SK-N-SH (cell line): ENCODE measurements around the gene ARIH2. TPM values are rescaled to one million over a fixed set of nuclear protein-coding genes. Genes with fewer than 3 reads are reported as not detected.

ENCODE experiments used
- CTCF ChIA-PET: fragments of 300-600, 350-600 bp; formaldehyde crosslinking; extraction: SDS; loops from one replicate; lab custom pipeline; 2021; lab: Yijun Ruan, JAX
- POLR2A ChIA-PET: fragments of 350-600 bp; sonication (Branson Sonifier 250); formaldehyde crosslinking; extraction: SDS; loops from one replicate; lab custom pipeline; 2020; ENCODE audit warnings: antibody characterized with exemption, inconsistent platforms; lab: Yijun Ruan, JAX
- DNase-seq: peaks from one replicate; pipeline ENCODE4 v3.0.0; 2012
- H2AFZ ChIP-seq: fragments of 200-600 bp; sonication (generic); 2 replicates; pipeline ENCODE4 v1.8.1; 2016; ENCODE audit warnings: antibody characterized with exemption, mild to moderate bottlenecking, low read depth
- H3F3A ChIP-seq: fragments of 200-600 bp; sonication (generic); replicated peaks from 2 replicates; pipeline ENCODE3; 2016; ENCODE audit warnings: antibody characterized with exemption, mild to moderate bottlenecking; ENCODE audit not compliant: insufficient read depth
- H3K27ac ChIP-seq, 2 experiments: fragments of 200-500 bp in 1 of 2; fragments of 200-600 bp in 1 of 2; sonication (Bioruptor generic) in 1 of 2; sonication (generic), shearing (Covaris generic) in 1 of 2; 2 replicates each; pipeline versions ENCODE4 v1.5.1 to v1.6.1; 2014 to 2016; ENCODE audit warnings: low read depth in 2 of 2, inconsistent platforms in 1 of 2, low read length in 1 of 2, mild to moderate bottlenecking in 1 of 2, mixed read lengths in 1 of 2
- H3K27me3 ChIP-seq: fragments of 200-600 bp; sonication (generic), shearing (Covaris generic); 2 replicates; pipeline ENCODE4 v1.6.1; 2016; ENCODE audit warnings: mixed run types; ENCODE audit not compliant: insufficient read depth
- H3K36me3 ChIP-seq, 2 experiments: fragments of 200-500 bp in 1 of 2; fragments of 200-600 bp in 1 of 2; sonication (Bioruptor generic) in 1 of 2; sonication (generic) in 1 of 2; replicated peaks in 1 of 2; 2 replicates each; pipeline versions ENCODE3 to v1.5.1; 2014 to 2016; ENCODE audit warnings: low read length in 1 of 2, mild to moderate bottlenecking in 1 of 2; ENCODE audit not compliant: insufficient read depth in 2 of 2, control insufficient read depth in 1 of 2
- H3K4me1 ChIP-seq, 2 experiments: fragments of 200-500 bp in 1 of 2; fragments of 200-600 bp in 1 of 2; sonication (Bioruptor generic) in 1 of 2; sonication (generic), shearing (Covaris generic) in 1 of 2; 2 replicates each; pipeline versions ENCODE4 v1.5.1 to v1.6.1; 2014 to 2016; ENCODE audit warnings: low read depth in 1 of 2, low read length in 1 of 2, mixed run types in 1 of 2; ENCODE audit not compliant: insufficient read depth in 2 of 2, control insufficient read depth in 1 of 2
- H3K4me2 ChIP-seq: fragments of 200-600 bp; sonication (generic), shearing (Covaris generic); 2 replicates; pipeline ENCODE4 v1.6.1; 2017; ENCODE audit warnings: mixed run types
- H3K4me3 ChIP-seq, 2 experiments: fragments of 200-500 bp in 1 of 2; fragments of 200-600 bp in 1 of 2; sonication (Bioruptor generic) in 1 of 2; sonication (generic), shearing (Covaris generic) in 1 of 2; 2 replicates each; pipeline versions ENCODE4 v1.5.1 to v1.8.1; 2014 to 2016; ENCODE audit warnings: low read depth in 2 of 2, inconsistent platforms in 1 of 2, low read length in 1 of 2, mild to moderate bottlenecking in 1 of 2, mixed read lengths in 1 of 2, moderate library complexity in 1 of 2
- H3K79me2 ChIP-seq: fragments of 200-600 bp; sonication (generic); 2 replicates; pipeline ENCODE4 v1.8.1; 2017; ENCODE audit warnings: mild to moderate bottlenecking; ENCODE audit not compliant: insufficient read depth
- H3K9ac ChIP-seq: fragments of 200-600 bp; sonication (generic); 2 replicates; pipeline ENCODE4 v1.6.1; 2017; ENCODE audit warnings: mixed run types
- H3K9me2 ChIP-seq: fragments of 200-600 bp; sonication (generic); 2 replicates; pipeline ENCODE4 v1.6.1; 2017; ENCODE audit warnings: mixed run types
- H3K9me3 ChIP-seq: fragments of 200-600 bp; sonication (generic); 2 replicates; pipeline ENCODE4 v1.6.1; 2017; ENCODE audit warnings: mixed run types, mild to moderate bottlenecking, moderate library complexity
- H4K20me1 ChIP-seq: fragments of 200-600 bp; sonication (generic); 2 replicates; pipeline ENCODE4 v1.6.1; 2017; ENCODE audit warnings: mild to moderate bottlenecking, mixed run types; ENCODE audit not compliant: insufficient read depth
- ELF1 ChIP-seq: IDR thresholded peaks from 2 replicates; pipeline ENCODE4 v1.4.0; 2012
- EP300 ChIP-seq, 2 experiments: IDR thresholded peaks; 2 replicates each; pipeline versions ENCODE4 v1.4.0 to v1.6.1; 2012; ENCODE audit warnings: borderline replicate concordance in 1 of 2, low read depth in 1 of 2, low read length in 1 of 2
- EZH2phosphoT487 ChIP-seq: fragments of 200-600 bp; sonication (generic); IDR thresholded peaks from 2 replicates; pipeline ENCODE4 v1.6.1; 2017; ENCODE audit warnings: low read depth, mixed run types, mild to moderate bottlenecking, antibody characterized with exemption, moderate library complexity, borderline replicate concordance
- FOSL2 ChIP-seq: IDR thresholded peaks from 2 replicates; pipeline ENCODE4 v1.4.0; 2012; ENCODE audit warnings: low read depth, mild to moderate bottlenecking, moderate library complexity, borderline replicate concordance
- FOXJ3 ChIP-seq: sonication (generic); formaldehyde crosslinking; IDR thresholded peaks from 2 replicates; pipeline ENCODE4 v1.5.1; 2020; ENCODE audit warnings: mild to moderate bottlenecking, missing genetic modification reagents
- FOXM1 ChIP-seq: IDR thresholded peaks from 2 replicates; pipeline ENCODE4 v1.4.0; 2012; ENCODE audit warnings: low read depth, mild to moderate bottlenecking
- GABPA ChIP-seq: IDR thresholded peaks from 2 replicates; pipeline ENCODE4 v1.4.0; 2012; ENCODE audit warnings: low read depth, mild to moderate bottlenecking
- GATA2 ChIP-seq: sonication (generic); formaldehyde crosslinking; IDR thresholded peaks from 2 replicates; pipeline ENCODE4 v1.5.0; 2020; ENCODE audit warnings: mild to moderate bottlenecking, missing genetic modification reagents
- JUND ChIP-seq: IDR thresholded peaks from 2 replicates; pipeline ENCODE4 v1.4.0; 2012
- MEF2A ChIP-seq: IDR thresholded peaks from 2 replicates; pipeline ENCODE4 v1.4.0; 2012; ENCODE audit warnings: low read depth, borderline replicate concordance
- MXI1 ChIP-seq: IDR thresholded peaks from 2 replicates; pipeline ENCODE4 v1.6.1; 2012; ENCODE audit warnings: mild to moderate bottlenecking, low read depth, low read length, improper control_type of control experiment
- NFIC ChIP-seq: IDR thresholded peaks from 2 replicates; pipeline ENCODE4 v1.4.0; 2012; ENCODE audit warnings: borderline replicate concordance
- NRF1 ChIP-seq: IDR thresholded peaks from 2 replicates; pipeline ENCODE4 v1.6.1; 2012; ENCODE audit warnings: low read depth, mild to moderate bottlenecking, low read length
- RAD21 ChIP-seq: IDR thresholded peaks from 2 replicates; pipeline ENCODE4 v1.6.1; 2012; ENCODE audit warnings: mild to moderate bottlenecking, low read length
- RCOR1 ChIP-seq: fragments of 150-350 bp; IDR thresholded peaks from 2 replicates; pipeline ENCODE4 v1.6.1; 2017; ENCODE audit warnings: antibody characterized with exemption, low read length
- RFX5 ChIP-seq: IDR thresholded peaks from 2 replicates; pipeline ENCODE4 v1.6.1; 2012; ENCODE audit warnings: mild to moderate bottlenecking, improper control_type of control experiment, low read length
- RXRA ChIP-seq: IDR thresholded peaks from 2 replicates; pipeline ENCODE4 v1.4.0; 2012; ENCODE audit warnings: low read depth, mild to moderate bottlenecking, borderline replicate concordance
- SIN3A ChIP-seq: IDR thresholded peaks from 2 replicates; pipeline ENCODE4 v1.6.1; 2012; ENCODE audit warnings: low read depth, mild to moderate bottlenecking, low read length, moderate library complexity, borderline replicate concordance
- SMC3 ChIP-seq: IDR thresholded peaks from 2 replicates; pipeline ENCODE4 v1.6.1; 2012; ENCODE audit warnings: low read depth, low read length, improper control_type of control experiment
- TEAD4 ChIP-seq: IDR thresholded peaks from 2 replicates; pipeline ENCODE4 v1.4.0; 2012; ENCODE audit warnings: mild to moderate bottlenecking, borderline replicate concordance; ENCODE audit not compliant: insufficient read depth
- WGBS: methylation state at CpG from one replicate; pipeline ENCODE4 v1.1.6; 2017; ENCODE audit warnings: low lambda C conversion rate; 5-methylcytosine and 5-hydroxymethylcytosine counted together
- polyA plus RNA-seq, 3 experiments: library from polyadenylated mRNA; depleted of rRNA; stranded (reverse); fragments of >200 nt; gene quantifications; 2 replicates each; pipeline ENCODE4 v1.2.3, GENCODE V29; 2012
- TF ChIP-seq, protein P1 (sequence below): IDR thresholded peaks from 2 replicates; pipeline ENCODE4 v1.4.0; 2012; ENCODE audit warnings: low read depth, borderline replicate concordance
- TF ChIP-seq, protein P2 (sequence below): IDR thresholded peaks from 2 replicates; pipeline ENCODE4 v1.4.0; 2012; ENCODE audit warnings: low read depth
- TF ChIP-seq, protein P3 (sequence below): fragments of 150-350 bp; IDR thresholded peaks from 2 replicates; pipeline ENCODE4 v1.6.1; 2017; ENCODE audit warnings: antibody characterized with exemption, low read length, low read depth, borderline replicate concordance

Gene ARIH2
- polyA plus RNA-seq, 1 of the 3 experiments (the other 2 are of a cell fraction): 69.7 TPM

DNA sequence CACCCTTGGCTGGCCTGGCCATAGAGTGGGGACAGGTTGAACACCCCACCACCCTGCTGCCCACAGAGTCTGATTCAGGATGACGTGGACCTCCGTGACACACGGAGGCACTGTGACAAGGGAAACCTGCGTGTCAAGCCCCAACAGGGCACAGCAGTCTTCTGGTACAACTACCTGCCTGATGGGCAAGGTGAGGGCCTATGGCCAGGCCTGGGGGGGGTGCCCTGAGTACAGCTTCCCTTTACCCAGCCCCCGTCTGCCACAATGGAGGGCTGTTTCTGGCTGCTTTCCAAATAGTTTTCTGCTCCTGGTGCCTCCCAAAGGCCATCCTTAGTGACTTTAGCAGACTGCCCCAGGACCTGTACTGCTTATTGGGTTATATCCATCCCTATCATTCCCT lies 87.4 kb downstream of the ARIH2 start (continued):
- TF ChIP-seq TEAD4 (no peak), RXRA (no peak), NFIC (no peak)

DNA sequence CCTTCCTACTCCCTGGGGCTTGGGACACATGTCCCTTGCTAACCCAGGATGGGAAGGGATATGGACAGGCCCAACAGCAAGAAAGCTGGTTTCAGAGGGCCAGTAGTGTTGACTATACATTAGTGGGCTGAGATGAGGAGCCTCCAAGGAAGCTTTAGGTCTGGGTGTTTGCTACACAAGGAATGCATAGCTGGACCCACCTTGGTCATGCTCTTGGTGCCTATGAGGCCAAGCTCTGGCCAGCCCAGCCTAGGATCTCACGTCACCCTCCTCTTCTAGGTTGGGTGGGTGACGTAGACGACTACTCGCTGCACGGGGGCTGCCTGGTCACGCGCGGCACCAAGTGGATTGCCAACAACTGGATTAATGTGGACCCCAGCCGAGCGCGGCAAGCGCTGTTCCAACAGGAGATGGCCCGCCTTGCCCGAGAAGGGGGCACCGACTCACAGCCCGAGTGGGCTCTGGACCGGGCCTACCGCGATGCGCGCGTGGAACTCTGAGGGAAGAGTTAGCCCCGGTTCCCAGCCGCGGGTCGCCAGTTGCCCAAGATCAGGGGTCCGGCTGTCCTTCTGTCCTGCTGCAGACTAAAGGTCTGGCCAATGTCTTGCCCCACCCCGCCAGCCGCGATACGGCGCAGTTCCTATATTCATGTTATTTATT lies 87.9 kb downstream of the ARIH2 start:
- H3K79me2 ChIP-seq: peaks cover 52% of the 10 kb centered on the region
- TF ChIP-seq EZH2phosphoT487 (no peak), GABPA (no peak), FOXJ3 (CRISPR knock-in tag) (no peak), MEF2A (no peak), GATA2 (CRISPR knock-in tag) (no peak), RAD21 (no peak), ELF1 (no peak), FOXM1 (no peak), JUND (no peak)
- TF ChIP-seq, protein P1, sequence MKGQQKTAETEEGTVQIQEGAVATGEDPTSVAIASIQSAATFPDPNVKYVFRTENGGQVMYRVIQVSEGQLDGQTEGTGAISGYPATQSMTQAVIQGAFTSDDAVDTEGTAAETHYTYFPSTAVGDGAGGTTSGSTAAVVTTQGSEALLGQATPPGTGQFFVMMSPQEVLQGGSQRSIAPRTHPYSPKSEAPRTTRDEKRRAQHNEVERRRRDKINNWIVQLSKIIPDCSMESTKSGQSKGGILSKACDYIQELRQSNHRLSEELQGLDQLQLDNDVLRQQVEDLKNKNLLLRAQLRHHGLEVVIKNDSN: no peak
- POLR2A ChIA-PET: interaction anchor here (0.5 to 4.4 kb wide), 14 partner anchors 9 to 343 kb away, joined by 3 to 80 read pairs (median 7); partner anchors contain the start of genes DALRD3, IMPDH2, NDUFAF3 and QRICH1

DNA sequence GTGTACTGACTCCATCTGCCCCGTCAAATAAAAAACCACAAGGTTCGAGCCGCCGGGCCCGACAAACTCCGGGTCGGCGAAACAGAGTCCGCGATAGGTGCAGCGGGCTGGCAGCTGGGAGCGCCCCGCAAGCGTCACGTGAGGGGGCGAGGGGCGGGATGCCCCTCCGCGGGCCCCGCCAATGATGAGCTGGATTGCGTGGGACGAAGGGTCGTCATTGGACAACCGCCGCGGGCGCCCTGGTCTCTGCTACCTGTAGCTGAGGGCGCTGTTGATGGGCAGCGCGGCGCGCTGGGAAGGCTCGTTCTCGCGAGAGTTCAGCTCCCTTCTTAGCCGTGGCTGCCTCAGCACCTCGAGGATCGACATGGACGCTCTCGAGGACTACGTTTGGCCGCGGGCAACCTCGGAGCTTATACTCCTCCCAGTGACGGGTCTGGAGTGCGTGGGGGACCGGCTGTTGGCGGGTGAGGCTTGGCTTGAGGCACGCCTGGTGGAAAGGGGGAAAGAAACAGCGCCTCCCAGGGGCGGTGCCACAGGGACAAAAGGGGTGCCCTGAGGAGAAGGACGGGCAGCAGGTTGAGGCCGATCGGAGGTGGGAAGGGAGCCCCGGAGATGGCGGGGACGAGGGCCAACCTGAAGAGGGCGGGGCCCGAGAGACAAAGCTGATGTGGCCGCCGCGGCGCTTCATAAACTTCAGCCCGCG lies 88.6 kb downstream of the ARIH2 start, which contains the start of gene WDR6:
Gene WDR6, plus strand, starts transcription at position 324 of the 703 bp plus-strand sequence. Its CDS starts 41 bp downstream, at position 365.
- H3K9me3 ChIP-seq: no peaks in the 10 kb centered on the region
- ChIA-PET CTCF (interaction anchor here (0.8 to 4.4 kb wide), 11 partner anchors 10 to 324 kb away, joined by 3 to 39 read pairs (median 9); partner anchors contain the start of genes DALRD3, IMPDH2, NDUFAF3 and P4HTM), POLR2A (interaction anchor here (0.5 to 4.4 kb wide), 17 partner anchors 10 to 463 kb away, joined by 3 to 80 read pairs (median 4); partner anchors contain the start of genes DAG1, DALRD3, IMPDH2 and IP6K2)
- H3K9me2 ChIP-seq: no peaks in the 10 kb centered on the region
- H3K4me2 ChIP-seq: peak within 1 kb of the TSS; percentile 100
- peaks cover 0 to 21% of the 10 kb centered on the region in 2 experiments; a peak in 2 of 4 replicates for H3K4me1 ChIP-seq
- H4K20me1 ChIP-seq: peaks cover 40% of the 10 kb centered on the region
- H2AFZ ChIP-seq: peak within 1 kb of the TSS; percentile 84
- DNase-seq: peak; percentile 98
- H3K9ac ChIP-seq: peak within 1 kb of the TSS; percentile 100
- peaks cover 3% of the 10 kb centered on the region for H3F3A ChIP-seq
- peaks cover 58% of the 10 kb centered on the region for H3K79me2 ChIP-seq
- H3K4me3 ChIP-seq: peak within 1 kb of the TSS; percentile 78 to 97
- H3K27me3 ChIP-seq: no peaks in the 10 kb centered on the region
- H3K36me3 ChIP-seq: peaks cover 4 to 10% of the 10 kb centered on the region in 2 experiments
- peak within 1 kb of the TSS; percentile 96 to 98 for H3K27ac ChIP-seq
- WGBS: under 1% methylated on average over 22 of the region's 65 CpGs
- TF ChIP-seq MEF2A (no peak), SIN3A (peak; percentile 73; the same call in 1 of the 2 replicates), FOSL2 (no peak), RXRA (no peak), SMC3 (no peak), GATA2 (CRISPR knock-in tag) (no peak), RFX5 (peak; percentile 80), EP300 (IDR thresholded peaks at IDR 0.05; ENCODE audit: borderline replicate concordance in 1 of 2, low read depth in 1 of 2, low read length in 1 of 2) (no peak), RCOR1 (peak; percentile 29; the same call in 1 of the 2 replicates), TEAD4 (no peak), MXI1 (peak; percentile 87; the same call in 1 of the 2 replicates), JUND (no peak), FOXJ3 (CRISPR knock-in tag) (0 out of 2 replicates have a peak, but pooled peaks have one; percentile 32), RAD21 (no peak), NRF1 (no peak)
- TF ChIP-seq, protein P2, sequence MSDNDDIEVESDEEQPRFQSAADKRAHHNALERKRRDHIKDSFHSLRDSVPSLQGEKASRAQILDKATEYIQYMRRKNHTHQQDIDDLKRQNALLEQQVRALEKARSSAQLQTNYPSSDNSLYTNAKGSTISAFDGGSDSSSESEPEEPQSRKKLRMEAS: peak; percentile 95
- TF ChIP-seq, protein P3, sequence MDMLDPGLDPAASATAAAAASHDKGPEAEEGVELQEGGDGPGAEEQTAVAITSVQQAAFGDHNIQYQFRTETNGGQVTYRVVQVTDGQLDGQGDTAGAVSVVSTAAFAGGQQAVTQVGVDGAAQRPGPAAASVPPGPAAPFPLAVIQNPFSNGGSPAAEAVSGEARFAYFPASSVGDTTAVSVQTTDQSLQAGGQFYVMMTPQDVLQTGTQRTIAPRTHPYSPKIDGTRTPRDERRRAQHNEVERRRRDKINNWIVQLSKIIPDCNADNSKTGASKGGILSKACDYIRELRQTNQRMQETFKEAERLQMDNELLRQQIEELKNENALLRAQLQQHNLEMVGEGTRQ: peak; percentile 90

More for the DNA sequence above, 87.9 kb downstream of the ARIH2 start:
- H3K9me2 ChIP-seq: no peaks in the 10 kb centered on the region
- H3K9me3 ChIP-seq: no peaks in the 10 kb centered on the region
- peaks cover 3% of the 10 kb centered on the region for H3F3A ChIP-seq
- H3K4me2 ChIP-seq: peak overlapping the region; percentile 100
- peak overlapping the region; percentile 100 for H3K9ac ChIP-seq
- peaks cover 34% of the 10 kb centered on the region for H4K20me1 ChIP-seq
- WGBS: 7% methylated on average over 7 of the region's 32 CpGs
- peak overlapping the region; percentile 77 for H2AFZ ChIP-seq
- peak overlapping the region; percentile 78 to 97 for H3K4me3 ChIP-seq
- CTCF ChIA-PET: interaction anchor here (0.8 to 4.4 kb wide), 11 partner anchors 8 to 323 kb away, joined by 3 to 39 read pairs (median 9); partner anchors contain the start of genes DALRD3, IMPDH2, NDUFAF3 and P4HTM
- H3K4me1 ChIP-seq: peaks cover 0 to 21% of the 10 kb centered on the region in 2 experiments; a peak in 2 of 4 replicates
- peaks cover 3 to 4% of the 10 kb centered on the region in 2 experiments for H3K36me3 ChIP-seq
- H3K27me3 ChIP-seq: no peaks in the 10 kb centered on the region
- peak overlapping the region; percentile 92 to 96 for H3K27ac ChIP-seq
- peak; percentile 49 for DNase-seq
